GM10266 (cell line): Measurements from ENCODE around the gene EFCAB13.

Experiments
- DNase-seq: peaks from one replicate; pipeline ENCODE4 v3.0.0; 2012; ENCODE audit errors: extremely low spot score
- CTCF ChIP-seq: IDR thresholded peaks from 2 replicates; pipeline ENCODE4 v1.5.1; 2012; ENCODE audit warnings: mild to moderate bottlenecking, low read depth; ENCODE audit not compliant: control insufficient read depth, insufficient read depth; ENCODE audit errors: missing control alignments

The EFCAB13 gene

DNA sequence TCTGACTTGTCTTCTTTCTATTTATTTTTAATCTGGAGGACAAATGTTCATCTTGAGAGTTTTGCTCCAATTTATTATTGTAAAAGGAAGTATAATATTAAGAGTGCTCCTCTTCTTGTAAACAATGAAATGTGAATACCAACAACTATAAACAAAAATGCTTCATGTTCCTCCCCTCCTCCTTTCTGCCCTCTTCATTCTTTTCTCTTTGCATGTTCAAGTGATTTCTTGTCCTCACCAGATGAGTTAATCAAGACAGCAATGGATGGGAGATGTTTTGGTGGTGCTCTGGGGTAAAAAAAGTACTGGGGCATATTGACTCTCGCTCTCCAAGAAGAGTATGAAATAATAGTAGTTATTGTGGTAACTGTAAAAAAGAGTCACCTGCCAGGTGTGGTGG, 45.8 kb upstream of the EFCAB13 start:
- DNase-seq, result no peak
- TF ChIP-seq CTCF, result no peak

DNA sequence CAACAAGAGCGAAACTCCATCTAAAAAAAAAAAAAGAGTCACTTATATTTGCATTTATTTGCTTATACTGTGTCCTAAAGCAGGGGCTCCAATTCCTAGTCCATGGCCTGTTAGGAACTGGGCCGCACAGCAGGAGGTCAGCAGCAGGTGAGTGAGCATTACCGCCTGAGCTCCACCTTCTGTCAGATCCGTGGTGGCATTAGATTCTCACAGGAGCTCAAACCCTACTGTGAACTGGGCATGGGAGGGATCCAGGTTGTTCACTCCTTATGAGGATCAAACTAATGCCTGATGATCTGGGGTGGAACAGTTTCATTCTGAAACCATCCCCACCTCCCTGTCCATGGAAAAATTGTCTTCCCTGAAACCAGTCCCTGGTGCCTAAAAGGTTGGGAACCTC, 45.2 kb upstream of the EFCAB13 start:
- TF ChIP-seq CTCF, result no peak
- DNase-seq, result no peak

- DNase-seq, result peak; percentile 80
- TF ChIP-seq CTCF, result no peak
Observed at GRCh38 chr17:47279062-47279801, 44.5 kb upstream of the EFCAB13 start.

- no peak for TF ChIP-seq CTCF
- no peak for DNase-seq
Observed at GRCh38 chr17:47280072-47280811, 43.5 kb upstream of the EFCAB13 start.

DNA sequence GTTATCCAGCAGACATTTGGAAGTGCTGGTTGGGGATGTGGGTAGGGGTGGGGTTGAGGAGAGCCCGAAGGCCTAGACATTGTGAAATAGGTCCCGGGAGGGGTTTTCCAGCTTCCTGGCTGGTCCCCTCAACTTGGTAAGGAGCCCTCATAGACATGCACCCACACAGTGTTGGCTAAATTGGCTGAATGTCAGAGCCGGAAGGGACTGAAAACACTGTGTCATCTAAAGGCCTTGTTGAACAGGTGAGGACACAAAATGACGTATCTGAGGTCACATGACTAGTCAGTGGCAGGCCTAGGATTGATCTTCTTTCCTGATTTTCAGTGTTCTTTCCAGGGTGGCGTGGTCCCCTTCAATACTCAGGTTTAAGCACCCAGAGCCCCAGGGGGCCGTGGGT, 42.5 kb upstream of the EFCAB13 start:
- no peak for DNase-seq
- no peak for TF ChIP-seq CTCF

- TF ChIP-seq CTCF, result no peak
- DNase-seq, result no peak
Observed at GRCh38 chr17:47285003-47285402, 38.8 kb upstream of the EFCAB13 start.
